HG03060 (cell line): ENCODE measurements around the gene ATP6V0B.

ENCODE experiments used
- ATAC-seq: cut with Tn5 transposase; IDR thresholded peaks from one replicate; pipeline ENCODE4 v1.9.1; 2021; ENCODE audit warnings: low read depth, moderate number of reproducible peaks; ENCODE audit not compliant: unreplicated experiment

The ATP6V0B gene

GRCh38 chr1:44024031-44024902, 49.5 kb downstream of the ATP6V0B start:
- ATAC-seq: no peak

DNA sequence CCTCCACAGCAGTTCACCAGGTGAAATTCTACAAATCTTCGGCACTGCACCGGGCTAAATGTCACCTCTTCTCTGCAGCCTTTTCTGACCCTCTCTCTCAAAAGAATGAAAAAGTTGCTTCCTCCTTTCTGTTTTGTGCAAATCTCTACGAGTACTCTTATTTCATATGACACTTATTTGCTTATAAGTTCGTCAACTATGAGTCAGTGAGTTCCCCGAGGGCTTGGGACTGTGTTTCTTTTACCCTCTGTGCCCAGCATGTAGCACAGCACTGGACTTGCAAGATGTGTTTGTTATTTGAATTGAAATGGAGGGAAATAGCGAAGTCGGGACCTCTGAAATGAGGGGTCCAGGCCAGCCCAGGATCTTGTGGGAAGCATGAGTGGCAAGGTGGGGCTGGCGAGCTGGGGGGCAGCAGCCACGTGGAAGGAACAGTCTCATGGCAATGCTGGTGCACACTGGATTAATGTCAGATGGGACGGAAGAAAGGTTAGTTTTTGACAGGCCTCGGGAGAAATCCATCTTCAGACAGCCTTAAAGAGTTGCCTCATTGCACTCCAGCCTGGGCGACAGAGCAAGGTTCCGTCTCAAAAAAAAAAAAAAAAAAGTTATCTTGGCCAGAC, 50.3 kb downstream of the ATP6V0B start:
- no peak for ATAC-seq

DNA sequence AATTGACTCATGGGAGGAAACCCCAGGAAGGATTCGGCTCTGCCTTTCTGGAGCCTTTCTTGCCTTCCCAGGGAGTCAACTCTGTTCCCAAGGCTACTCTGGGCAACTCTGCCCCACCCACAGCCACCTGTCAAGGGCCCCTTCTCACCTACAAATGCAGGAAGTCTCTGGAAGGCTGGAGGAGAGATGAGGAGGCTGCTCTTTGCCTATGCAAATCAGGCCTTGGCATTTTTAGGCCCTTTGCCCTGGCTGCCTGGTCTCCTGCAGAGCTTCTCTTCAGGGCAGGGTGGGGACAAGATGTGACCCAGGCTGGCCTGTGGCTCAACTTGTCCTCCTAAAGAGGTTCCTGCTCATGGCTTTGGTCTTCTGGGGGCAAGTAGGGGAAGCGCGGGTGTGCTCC, 51.1 kb downstream of the ATP6V0B start:
- ATAC-seq: no peak

DNA sequence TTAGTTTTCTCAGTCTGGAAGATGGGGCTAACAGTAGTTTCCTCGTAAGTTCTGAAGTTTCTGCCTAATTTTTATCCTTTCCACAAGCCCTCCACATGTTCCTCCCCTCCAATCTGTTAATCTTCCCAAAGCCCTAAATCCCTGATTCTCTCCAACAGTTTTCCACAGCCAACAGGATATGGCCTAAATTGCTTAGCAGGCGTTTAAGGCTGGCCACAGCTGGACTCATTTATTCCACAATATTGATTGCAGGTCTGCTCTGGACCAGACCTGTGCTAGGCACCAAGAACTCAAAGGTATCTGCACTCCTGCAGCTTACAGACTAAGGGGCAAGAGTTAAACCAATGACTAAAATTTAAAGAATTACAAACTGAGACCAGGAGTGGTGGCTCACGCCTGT, 52.6 kb downstream of the ATP6V0B start:
- no peak for ATAC-seq
